GM23338 (cell line): ENCODE data around the gene RCOR1. TPM values are rescaled to one million over a fixed set of nuclear protein-coding genes. Genes with fewer than 3 reads are reported as not detected.

Experiments
- ATAC-seq: fragments of 200-7000 bp; cut with Tn5 transposase; 3 replicates; pipeline ENCODE4 v1.9.1; 2020
- DNase-seq: peaks from one replicate; pipeline ENCODE4 v3.0.0-alpha.2; 2015; ENCODE audit warnings: low spot score
- H2AFZ ChIP-seq: fragments of 200-600 bp; sonication (generic); 2 replicates; pipeline ENCODE4 v1.8.0; 2016; ENCODE audit warnings: antibody characterized with exemption, mild to moderate bottlenecking, moderate library complexity
- H3F3A ChIP-seq: fragments of 200-600 bp; sonication (generic); replicated peaks from 2 replicates; pipeline ENCODE4 v1.8.0; 2017; ENCODE audit warnings: antibody characterized with exemption, mixed run types, low read depth
- H3K27ac ChIP-seq: fragments of 200-600 bp; sonication (generic); 2 replicates; pipeline ENCODE4 v1.6.1; 2016; ENCODE audit warnings: low read depth
- H3K27me3 ChIP-seq: fragments of 200-600 bp; sonication (generic); 2 replicates; pipeline ENCODE4 v1.8.0; 2016; ENCODE audit warnings: mild to moderate bottlenecking, mixed run types, moderate library complexity; ENCODE audit not compliant: insufficient read depth
- H3K36me3 ChIP-seq: fragments of 200-600 bp; sonication (generic); 2 replicates; pipeline ENCODE4 v1.8.0; 2016; ENCODE audit warnings: mild to moderate bottlenecking; ENCODE audit not compliant: insufficient read depth
- H3K4me1 ChIP-seq: fragments of 200-600 bp; sonication (generic); 2 replicates; pipeline ENCODE4 v1.8.0; 2016; ENCODE audit warnings: mild to moderate bottlenecking, moderate library complexity; ENCODE audit not compliant: insufficient read depth
- H3K4me2 ChIP-seq: fragments of 200-600 bp; sonication (generic); 2 replicates; pipeline ENCODE4 v1.7.1; 2017; ENCODE audit warnings: mixed run types
- H3K4me3 ChIP-seq: fragments of 200-600 bp; sonication (generic); 2 replicates; pipeline ENCODE4 v1.6.1; 2016; ENCODE audit warnings: mixed run types
- H3K79me2 ChIP-seq: fragments of 200-600 bp; sonication (generic); replicated peaks from 2 replicates; pipeline ENCODE4 v1.8.0; 2017; ENCODE audit warnings: mild to moderate bottlenecking; ENCODE audit not compliant: insufficient read depth
- H3K9me2 ChIP-seq: fragments of 200-600 bp; sonication (generic); 2 replicates; pipeline ENCODE4 v1.8.0; 2017; ENCODE audit not compliant: insufficient read depth
- H4K20me1 ChIP-seq: fragments of 200-600 bp; sonication (generic); replicated peaks from 2 replicates; pipeline ENCODE4 v1.8.0; 2017; ENCODE audit warnings: mild to moderate bottlenecking; ENCODE audit not compliant: insufficient read depth
- H3K27ac Mint-ChIP-seq: 2 replicates; pipeline ENCODE4 v1.8.0; 2020; ENCODE audit warnings: inconsistent platforms, mild to moderate bottlenecking, moderate library complexity, mixed read lengths
- H3K27me3 Mint-ChIP-seq: 3 replicates; pipeline ENCODE4 v1.8.0; 2022; ENCODE audit warnings: low read depth, mild to moderate bottlenecking, moderate library complexity, mixed read lengths, inconsistent platforms; ENCODE audit not compliant: insufficient read depth, poor library complexity
- H3K36me3 Mint-ChIP-seq: 3 replicates; pipeline ENCODE4 v1.8.0; 2021; ENCODE audit warnings: low read depth, mild to moderate bottlenecking, inconsistent platforms, moderate library complexity, mixed read lengths
- H3K4me1 Mint-ChIP-seq: 3 replicates; pipeline ENCODE4 v1.8.0; 2020; ENCODE audit warnings: mild to moderate bottlenecking, inconsistent platforms, mixed read lengths
- H3K4me3 Mint-ChIP-seq: 3 replicates; pipeline ENCODE4 v1.8.0; 2021; ENCODE audit warnings: moderate library complexity, mild to moderate bottlenecking, inconsistent platforms, mixed read lengths
- H3K9me3 Mint-ChIP-seq: 3 replicates; pipeline ENCODE4 v1.8.0; 2020; ENCODE audit warnings: moderate library complexity, mild to moderate bottlenecking, inconsistent platforms, mixed read lengths
- CREB1 ChIP-seq: fragments of 250-450 bp; sonication (Bioruptor Pico); IDR thresholded peaks from 2 replicates; pipeline ENCODE4 v1.5.0; 2020; ENCODE audit warnings: low read depth, mild to moderate bottlenecking, moderate library complexity
- CTCF ChIP-seq, 2 experiments: fragments of 200-600 bp in 1 of 2; sonication (generic) in 1 of 2; conservative IDR thresholded peaks; 2 replicates each; pipeline versions ENCODE4 v1.5.1 to v1.6.1; 2016 to 2017; ENCODE audit warnings: antibody characterized with exemption in 2 of 2, low read depth in 2 of 2, mild to moderate bottlenecking in 2 of 2, moderate library complexity in 1 of 2
- ETS1 ChIP-seq: IDR thresholded peaks from 2 replicates; pipeline ENCODE4 v1.6.1; 2016; ENCODE audit warnings: antibody characterized with exemption
- EZH2 ChIP-seq: fragments of 200-600 bp; sonication (generic); IDR thresholded peaks from one replicate; pipeline ENCODE4 v1.8.0; 2017; ENCODE audit warnings: antibody characterized with exemption, mild to moderate bottlenecking, low read depth; ENCODE audit not compliant: unreplicated experiment
- EZH2phosphoT487 ChIP-seq: fragments of 200-600 bp; sonication (generic); IDR thresholded peaks from one replicate; pipeline ENCODE4 v1.8.1; 2018; ENCODE audit warnings: antibody characterized with exemption; ENCODE audit not compliant: unreplicated experiment
- JUNB ChIP-seq: IDR thresholded peaks from one replicate; pipeline ENCODE4 v1.6.1; 2016; ENCODE audit warnings: antibody characterized with exemption; ENCODE audit not compliant: unreplicated experiment
- NANOG ChIP-seq: IDR thresholded peaks from 2 replicates; pipeline ENCODE4 v1.6.1; 2016; ENCODE audit warnings: antibody characterized with exemption, borderline replicate concordance
- POLR2AphosphoS5 ChIP-seq: IDR thresholded peaks from 2 replicates; pipeline ENCODE4 v1.6.1; 2016; ENCODE audit warnings: antibody characterized with exemption, low read depth
- REST ChIP-seq: IDR thresholded peaks from one replicate; pipeline ENCODE4 v1.6.1; 2018; ENCODE audit warnings: antibody characterized with exemption; ENCODE audit not compliant: unreplicated experiment
- STAT1 ChIP-seq: IDR thresholded peaks from one replicate; pipeline ENCODE4 v1.6.1; 2016; ENCODE audit warnings: antibody characterized with exemption; ENCODE audit not compliant: unreplicated experiment
- ZNF114 ChIP-seq: fragments of 250-450 bp; sonication (Bioruptor Pico); IDR thresholded peaks from 2 replicates; pipeline ENCODE4 v1.5.0; 2020; ENCODE audit warnings: mild to moderate bottlenecking, moderate library complexity
- ZNF331 ChIP-seq: fragments of 250-450 bp; sonication (Bioruptor Pico); IDR thresholded peaks from 2 replicates; pipeline ENCODE4 v1.5.0; 2020; ENCODE audit warnings: low read depth, mild to moderate bottlenecking, moderate library complexity
- ZNF462 ChIP-seq: fragments of 250-450 bp; sonication (Bioruptor Pico); IDR thresholded peaks from 2 replicates; pipeline ENCODE4 v1.5.0; 2020; ENCODE audit warnings: mild to moderate bottlenecking, moderate library complexity
- polyA plus RNA-seq: library from polyadenylated mRNA; unstranded; fragments of >200 nt; fragmentation: Nextera tagmentation; extraction: Ambion mirVana; gene quantifications from 2 replicates; pipeline ENCODE4 v1.2.1, GENCODE V29; 2016
- total RNA-seq: library from RNA; depleted of rRNA; stranded (reverse); fragments of >200 nt; shearing (Covaris generic); gene quantifications from 2 replicates; pipeline ENCODE4 v1.2.3, GENCODE V29; 2014

RCOR1 gene
- total and polyA plus RNA-seq, 2 experiments from 2014 or later = 7.6 to 26.1 TPM

- H4K20me1 ChIP-seq = peaks cover 16% of the 10 kb centered on the region
- DNase-seq (no peak), ATAC-seq (no peak)
- H3K27me3 ChIP-seq = no peaks in the 10 kb centered on the region
- no peak overlapping the region for H2AFZ ChIP-seq
- H3K4me2 ChIP-seq = no peak overlapping the region
- no peak overlapping the region for H3K27ac ChIP-seq
- peaks cover 5% of the 10 kb centered on the region for H3K36me3 Mint-ChIP-seq
- H3F3A ChIP-seq = peaks cover 5% of the 10 kb centered on the region
- H3K4me1 Mint-ChIP-seq = peaks cover 23% of the 10 kb centered on the region
- no peaks in the 10 kb centered on the region for H3K9me2 ChIP-seq
- peaks cover 2% of the 10 kb centered on the region for H3K27me3 Mint-ChIP-seq
- H3K4me1 ChIP-seq = peaks cover 11% of the 10 kb centered on the region
- no peaks in the 10 kb centered on the region for H3K9me3 Mint-ChIP-seq
- TF ChIP-seq ZNF331 (CRISPR knock-in tag) = no peak
- TF ChIP-seq CTCF (conservative IDR thresholded peaks at IDR 0.05; ENCODE audit: low read depth in 2 of 2) = no peak
- TF ChIP-seq REST = no peak
- no peak for TF ChIP-seq NANOG
- no peak for TF ChIP-seq JUNB
- no peak for TF ChIP-seq ZNF114 (CRISPR knock-in tag)
- TF ChIP-seq EZH2 = no peak
- TF ChIP-seq ETS1 = no peak
- TF ChIP-seq POLR2AphosphoS5 = no peak
- TF ChIP-seq CREB1 (CRISPR knock-in tag) = no peak
- no peak for TF ChIP-seq STAT1
- no peak for TF ChIP-seq ZNF462 (CRISPR knock-in tag)
- TF ChIP-seq EZH2phosphoT487 = no peak
- H3K4me3 ChIP-seq = no peak overlapping the region
- no peak overlapping the region for H3K27ac Mint-ChIP-seq
- no peak overlapping the region for H3K4me3 Mint-ChIP-seq
- 0 out of 2 replicates have a peak, but pooled peaks cover 3% of the 10 kb centered on the region for H3K36me3 ChIP-seq
- peaks cover 59% of the 10 kb centered on the region for H3K79me2 ChIP-seq
Measured at GRCh38 chr14:102696332-102696731, 103.9 kb downstream of the RCOR1 start.
